ENCODE results near the gene CSTF2T.
"Not testable (repeated sequence)": the region's sequence is repeated elsewhere in the genome, so short reads cannot be mapped to it uniquely, and the experiment has no call there.

The CSTF2T gene

GRCh38 chr10:51698473-51699063, 827 bp downstream of the CSTF2T start:
- DNase-seq (ENCODE audit: low spot score), result no peak

GRCh38 chr10:51696251-51696650, 3.1 kb downstream of the CSTF2T start:
- no peak for DNase-seq (ENCODE audit: low spot score)

GRCh38 chr10:51694086-51694768, 5.2 kb downstream of the CSTF2T start:
- no peak for DNase-seq (ENCODE audit: low spot score)

GRCh38 chr10:51691135-51691534, 8.3 kb downstream of the CSTF2T start:
- DNase-seq (ENCODE audit: low spot score), result no peak

- DNase-seq (ENCODE audit: low spot score), result no peak
Observed at GRCh38 chr10:51689536-51689935, 9.9 kb downstream of the CSTF2T start.

GRCh38 chr10:51688826-51689225, 10.6 kb downstream of the CSTF2T start:
- DNase-seq (ENCODE audit: low spot score), result not testable (repeated sequence)

- no peak for DNase-seq (ENCODE audit: low spot score)
Observed at GRCh38 chr10:51687296-51687695, 12.1 kb downstream of the CSTF2T start.

- no peak for DNase-seq (ENCODE audit: low spot score)
Observed at GRCh38 chr10:51685768-51686167, 13.6 kb downstream of the CSTF2T start.

GRCh38 chr10:51683031-51683691, 16.2 kb downstream of the CSTF2T start:
- DNase-seq (ENCODE audit: low spot score), result no peak

- no peak for DNase-seq (ENCODE audit: low spot score)
Observed at GRCh38 chr10:51679841-51680240, 19.6 kb downstream of the CSTF2T start.

- no peak for DNase-seq (ENCODE audit: low spot score)
Observed at GRCh38 chr10:51675088-51675487, 24.3 kb downstream of the CSTF2T start.

- no peak for DNase-seq (ENCODE audit: low spot score)
Observed at GRCh38 chr10:51672039-51672535, 27.3 kb downstream of the CSTF2T start.

- no peak for DNase-seq (ENCODE audit: low spot score)
Observed at GRCh38 chr10:51669041-51669440, 30.4 kb downstream of the CSTF2T start.

GRCh38 chr10:51668336-51668689, 31.1 kb downstream of the CSTF2T start:
- DNase-seq (ENCODE audit: low spot score), result no peak

GRCh38 chr10:51667678-51668335, 31.6 kb downstream of the CSTF2T start:
- no peak for DNase-seq (ENCODE audit: low spot score)

- DNase-seq (ENCODE audit: low spot score), result no peak
Observed at GRCh38 chr10:51666456-51666855, 32.9 kb downstream of the CSTF2T start.

GRCh38 chr10:51663086-51663485, 36.3 kb downstream of the CSTF2T start:
- DNase-seq (ENCODE audit: low spot score), result no peak

- no peak for DNase-seq (ENCODE audit: low spot score)
Observed at GRCh38 chr10:51659344-51659743, 40.1 kb downstream of the CSTF2T start.

GRCh38 chr10:51658000-51658399, 41.4 kb downstream of the CSTF2T start:
- no peak for DNase-seq (ENCODE audit: low spot score)

- DNase-seq (ENCODE audit: low spot score), result no peak
Observed at GRCh38 chr10:51656503-51656902, 42.9 kb downstream of the CSTF2T start.

GRCh38 chr10:51654918-51655317, 44.5 kb downstream of the CSTF2T start:
- DNase-seq (ENCODE audit: low spot score), result no peak

GRCh38 chr10:51653025-51653424, 46.4 kb downstream of the CSTF2T start:
- DNase-seq (ENCODE audit: low spot score), result no peak

GRCh38 chr10:51651063-51651462, 48.3 kb downstream of the CSTF2T start:
- DNase-seq (ENCODE audit: low spot score), result no peak
